Measurements from ENCODE around the gene RABGAP1. TPM values are rescaled to one million over a fixed set of nuclear protein-coding genes. Genes with fewer than 3 reads are reported as not detected.
A peak's percentile ranks its signal among the peaks of the same experiment; 100 is the strongest.

The RABGAP1 gene
- total RNA-seq, 1 donor from 2014 or later: 93.6 TPM

GRCh38 chr9:123090956-123091355, 150.1 kb downstream of the RABGAP1 start:
- Mint-ChIP-seq H3K9me3 (ENCODE audit: low read depth) (no peaks in the 10 kb centered on the region), H3K4me1 (ENCODE audit: low read depth) (peaks cover 21% of the 10 kb centered on the region), H3K36me3 (ENCODE audit: insufficient read depth) (peaks cover 37% of the 10 kb centered on the region), H3K27me3 (no peaks in the 10 kb centered on the region), H3K27ac (no peak overlapping the region), H3K4me3 (ENCODE audit: low read depth) (no peak overlapping the region)
- no peak for DNase-seq (ENCODE audit: low spot score, unreplicated experiment)
- no peak for TF ChIP-seq CTCF (IDR thresholded peaks at IDR 0.05; ENCODE audit: unreplicated experiment)

- Mint-ChIP-seq H3K36me3 (ENCODE audit: insufficient read depth) (peaks cover 38% of the 10 kb centered on the region), H3K27me3 (no peaks in the 10 kb centered on the region), H3K4me3 (ENCODE audit: low read depth) (no peak overlapping the region), H3K27ac (peak overlapping the region; percentile 21), H3K9me3 (ENCODE audit: low read depth) (no peaks in the 10 kb centered on the region), H3K4me1 (ENCODE audit: low read depth) (peaks cover 17% of the 10 kb centered on the region)
- DNase-seq (ENCODE audit: low spot score, unreplicated experiment): no peak
- no peak for TF ChIP-seq CTCF (IDR thresholded peaks at IDR 0.05; ENCODE audit: unreplicated experiment)
These were observed 150.6 kb downstream of the RABGAP1 start for GRCh38 chr9:123091459-123091858.

- TF ChIP-seq CTCF (IDR thresholded peaks at IDR 0.05; ENCODE audit: unreplicated experiment): no peak
- no peaks in the 10 kb centered on the region for H3K9me3 Mint-ChIP-seq (ENCODE audit: low read depth)
- peaks cover 5% of the 10 kb centered on the region for H3K4me1 Mint-ChIP-seq (ENCODE audit: low read depth)
- H3K36me3 Mint-ChIP-seq (ENCODE audit: insufficient read depth): peaks cover 46% of the 10 kb centered on the region
- no peak overlapping the region for H3K4me3 Mint-ChIP-seq (ENCODE audit: low read depth)
- no peak for DNase-seq (ENCODE audit: low spot score, unreplicated experiment)
- no peaks in the 10 kb centered on the region for H3K27me3 Mint-ChIP-seq
- H3K27ac Mint-ChIP-seq: no peak overlapping the region
These were observed 152.3 kb downstream of the RABGAP1 start for GRCh38 chr9:123093141-123093540.

- no peak for TF ChIP-seq CTCF (IDR thresholded peaks at IDR 0.05; ENCODE audit: unreplicated experiment)
- H3K4me3 Mint-ChIP-seq (ENCODE audit: low read depth): no peak overlapping the region
- no peak overlapping the region for H3K27ac Mint-ChIP-seq
- H3K4me1 Mint-ChIP-seq (ENCODE audit: low read depth): peaks cover 6% of the 10 kb centered on the region
- no peaks in the 10 kb centered on the region for H3K9me3 Mint-ChIP-seq (ENCODE audit: low read depth)
- no peak for DNase-seq (ENCODE audit: low spot score, unreplicated experiment)
- no peaks in the 10 kb centered on the region for H3K27me3 Mint-ChIP-seq
- peaks cover 35% of the 10 kb centered on the region for H3K36me3 Mint-ChIP-seq (ENCODE audit: insufficient read depth)
These were observed 156.2 kb downstream of the RABGAP1 start for GRCh38 chr9:123096987-123097386.

DNA sequence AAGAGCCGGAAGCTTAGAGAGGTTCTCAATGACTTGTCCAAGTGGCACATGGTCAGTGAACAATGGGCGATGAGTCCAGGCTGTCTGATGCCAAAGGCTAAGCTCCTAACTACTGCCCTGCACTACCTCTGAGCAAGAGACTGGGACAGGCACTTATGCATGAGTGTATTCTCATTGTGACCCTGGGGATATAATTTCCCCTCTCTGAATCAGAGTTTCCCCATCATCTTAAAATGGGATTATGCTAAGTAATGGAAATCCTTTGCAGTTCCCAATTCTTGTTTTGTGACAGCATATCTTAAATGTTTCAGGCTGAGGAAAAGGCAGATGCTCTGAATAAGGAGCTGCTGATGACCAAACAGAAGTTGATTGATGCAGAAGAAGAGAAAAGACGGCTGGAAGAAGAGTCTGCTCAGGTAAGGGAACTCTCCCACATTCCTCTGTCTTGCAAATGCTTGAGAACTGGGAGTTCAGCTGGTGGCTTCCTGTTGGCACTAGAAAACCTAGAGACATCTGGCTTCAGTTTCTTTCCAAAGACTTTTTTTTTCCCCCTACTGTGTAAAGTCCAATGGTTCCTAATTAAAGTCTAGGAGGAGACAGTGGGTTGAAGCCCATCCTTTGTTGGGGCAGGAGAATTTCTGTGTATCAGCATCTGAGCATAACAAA, 156.7 kb downstream of the RABGAP1 start:
- no peak for TF ChIP-seq CTCF (IDR thresholded peaks at IDR 0.05; ENCODE audit: unreplicated experiment)
- H3K4me1 Mint-ChIP-seq (ENCODE audit: low read depth): peaks cover 6% of the 10 kb centered on the region
- H3K9me3 Mint-ChIP-seq (ENCODE audit: low read depth): no peaks in the 10 kb centered on the region
- H3K27me3 Mint-ChIP-seq: no peaks in the 10 kb centered on the region
- DNase-seq (ENCODE audit: low spot score, unreplicated experiment): no peak
- no peak overlapping the region for H3K4me3 Mint-ChIP-seq (ENCODE audit: low read depth)
- H3K27ac Mint-ChIP-seq: no peak overlapping the region
- peaks cover 34% of the 10 kb centered on the region for H3K36me3 Mint-ChIP-seq (ENCODE audit: insufficient read depth)

Measured in progenitor cell of endocrine pancreas (in vitro differentiated cells).